Gastroesophageal sphincter (tissue), 3 donors: Measurements from ENCODE around the gene CFTR.

Experiments used
- EP300 ChIP-seq: sonication (generic); formaldehyde crosslinking; IDR thresholded peaks from one replicate; pipeline ENCODE4 v1.6.1; 2017; ENCODE audit warnings: antibody characterized with exemption, mild to moderate bottlenecking
- POLR2A ChIP-seq, 2 donors: fragments of 450-650 bp; IDR thresholded peaks; one replicate each; pipeline ENCODE4 v1.6.1; 2017; ENCODE audit warnings: antibody characterized with exemption in 2 of 2, mild to moderate bottlenecking in 2 of 2, moderate library complexity in 1 of 2
- POLR2AphosphoS5 ChIP-seq: sonication (generic); formaldehyde crosslinking; IDR thresholded peaks from one replicate; pipeline ENCODE4 v1.6.1; 2017; ENCODE audit warnings: antibody characterized with exemption
- TF ChIP-seq, protein P1 (sequence below), 4 experiments: fragments of 200-600 bp in 2 of 4; fragments of 450-650 bp in 2 of 4; sonication (generic) in 1 of 4; IDR thresholded peaks; one replicate each; pipeline ENCODE4 v1.5.1; 2017 to 2019; ENCODE audit warnings: antibody characterized with exemption in 4 of 4, mild to moderate bottlenecking in 2 of 4, moderate library complexity in 2 of 4

DNA sequence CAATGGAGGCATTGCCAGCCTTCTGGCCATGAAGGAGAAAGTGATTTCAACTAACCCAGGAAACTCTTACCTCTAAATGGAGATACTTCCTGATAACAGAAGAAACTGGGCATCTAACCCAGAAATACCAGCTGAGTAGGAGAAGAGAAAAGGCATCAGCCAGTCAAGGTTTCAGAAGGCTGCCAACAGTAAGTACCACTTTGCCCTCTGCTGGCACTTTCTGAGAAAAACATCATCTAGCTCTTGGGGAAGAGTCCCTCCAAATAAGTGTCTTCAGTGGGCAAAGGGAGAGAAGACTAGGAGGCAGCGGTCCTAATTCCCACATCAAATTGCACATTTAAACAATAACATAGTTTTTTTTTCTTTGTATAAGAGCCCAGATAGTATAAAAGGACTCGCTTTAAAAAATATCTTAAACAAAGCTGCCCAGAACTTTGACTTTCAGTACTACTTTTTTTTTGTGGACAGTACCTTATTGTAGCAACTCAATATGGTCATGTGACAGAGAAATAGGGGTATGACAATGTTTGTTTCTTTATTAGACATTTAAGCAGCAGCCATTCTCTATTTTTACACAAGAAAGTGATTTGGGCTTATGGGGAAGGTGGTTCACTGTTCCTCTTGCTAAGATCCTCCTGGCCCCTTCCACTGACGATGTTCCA is 236.1 kb downstream of the CFTR start:
- TF ChIP-seq, protein P1, sequence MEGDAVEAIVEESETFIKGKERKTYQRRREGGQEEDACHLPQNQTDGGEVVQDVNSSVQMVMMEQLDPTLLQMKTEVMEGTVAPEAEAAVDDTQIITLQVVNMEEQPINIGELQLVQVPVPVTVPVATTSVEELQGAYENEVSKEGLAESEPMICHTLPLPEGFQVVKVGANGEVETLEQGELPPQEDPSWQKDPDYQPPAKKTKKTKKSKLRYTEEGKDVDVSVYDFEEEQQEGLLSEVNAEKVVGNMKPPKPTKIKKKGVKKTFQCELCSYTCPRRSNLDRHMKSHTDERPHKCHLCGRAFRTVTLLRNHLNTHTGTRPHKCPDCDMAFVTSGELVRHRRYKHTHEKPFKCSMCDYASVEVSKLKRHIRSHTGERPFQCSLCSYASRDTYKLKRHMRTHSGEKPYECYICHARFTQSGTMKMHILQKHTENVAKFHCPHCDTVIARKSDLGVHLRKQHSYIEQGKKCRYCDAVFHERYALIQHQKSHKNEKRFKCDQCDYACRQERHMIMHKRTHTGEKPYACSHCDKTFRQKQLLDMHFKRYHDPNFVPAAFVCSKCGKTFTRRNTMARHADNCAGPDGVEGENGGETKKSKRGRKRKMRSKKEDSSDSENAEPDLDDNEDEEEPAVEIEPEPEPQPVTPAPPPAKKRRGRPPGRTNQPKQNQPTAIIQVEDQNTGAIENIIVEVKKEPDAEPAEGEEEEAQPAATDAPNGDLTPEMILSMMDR (IDR thresholded peaks at IDR 0.05) = peak; percentile 23 to 56 (median 40)
- TF ChIP-seq POLR2AphosphoS5 (no peak), POLR2A (IDR thresholded peaks at IDR 0.05) (no peak), EP300 (no peak)
